Choroid plexus epithelial cell (primary cell): ENCODE results near the gene MGAT4D.
"Not testable (repeated sequence)": the region's sequence is repeated elsewhere in the genome, so short reads cannot be mapped to it uniquely, and the experiment has no call there.

Experiments
- DNase-seq: peaks from one replicate; pipeline ENCODE4 v3.0.0-alpha.2; 2010; ENCODE audit warnings: low read depth
- H3K4me3 ChIP-seq: 2 replicates; pipeline ENCODE4 v1.5.1; 2011; ENCODE audit warnings: low read depth, mild to moderate bottlenecking, control low read depth, low read length, moderate library complexity
- CTCF ChIP-seq: conservative IDR thresholded peaks from 2 replicates; pipeline ENCODE4 v1.5.1; 2011; ENCODE audit warnings: low read depth, mild to moderate bottlenecking, control low read depth, inconsistent platforms, low read length, moderate library complexity

MGAT4D gene

GRCh38 chr4:140439644-140440142 lies 58.4 kb downstream of the MGAT4D start:
- DNase-seq = no peak
- no peak for TF ChIP-seq CTCF
- H3K4me3 ChIP-seq = no peak overlapping the region

- DNase-seq = no peak
- TF ChIP-seq CTCF = no peak
Observed at GRCh38 chr4:140427919-140428471, 70.1 kb downstream of the MGAT4D start.

GRCh38 chr4:140427106-140427918 lies 70.8 kb downstream of the MGAT4D start, which contains the start of gene CLGN:
Gene CLGN, minus strand, starts transcription at chr4:140427648. Its CDS starts 14,570 bp downstream, at chr4:140413078.
- peak within 1 kb of the TSS; percentile 63 for H3K4me3 ChIP-seq
- peak; percentile 34 for DNase-seq
- peak; percentile 24 for TF ChIP-seq CTCF

More at GRCh38 chr4:140427919-140428471, 70.1 kb downstream of the MGAT4D start:
- peak overlapping the region; percentile 63 for H3K4me3 ChIP-seq

- DNase-seq = no peak
- peak overlapping the region; percentile 63 for H3K4me3 ChIP-seq
- no peak for TF ChIP-seq CTCF
Observed at GRCh38 chr4:140426610-140427105, 71.4 kb downstream of the MGAT4D start.

- TF ChIP-seq CTCF = no peak
- peak; percentile 4 for DNase-seq
- H3K4me3 ChIP-seq = no peak overlapping the region
Observed at GRCh38 chr4:140423106-140423505, 75.0 kb downstream of the MGAT4D start.

GRCh38 chr4:140413130-140413969 lies 84.7 kb downstream of the MGAT4D start:
- H3K4me3 ChIP-seq, DNase-seq: not testable (repeated sequence)

GRCh38 chr4:140408974-140409373 lies 89.1 kb downstream of the MGAT4D start:
- no peak for DNase-seq
- no peak for TF ChIP-seq CTCF
- no peak overlapping the region for H3K4me3 ChIP-seq
